GM21360 (cell line): ENCODE results near the gene SLC31A1.

ENCODE experiments used
- ATAC-seq: cut with Tn5 transposase; IDR thresholded peaks from one replicate; pipeline ENCODE4 v1.9.1; 2021; ENCODE audit warnings: mild to moderate bottlenecking, moderate library complexity; ENCODE audit not compliant: unreplicated experiment

Gene SLC31A1

DNA sequence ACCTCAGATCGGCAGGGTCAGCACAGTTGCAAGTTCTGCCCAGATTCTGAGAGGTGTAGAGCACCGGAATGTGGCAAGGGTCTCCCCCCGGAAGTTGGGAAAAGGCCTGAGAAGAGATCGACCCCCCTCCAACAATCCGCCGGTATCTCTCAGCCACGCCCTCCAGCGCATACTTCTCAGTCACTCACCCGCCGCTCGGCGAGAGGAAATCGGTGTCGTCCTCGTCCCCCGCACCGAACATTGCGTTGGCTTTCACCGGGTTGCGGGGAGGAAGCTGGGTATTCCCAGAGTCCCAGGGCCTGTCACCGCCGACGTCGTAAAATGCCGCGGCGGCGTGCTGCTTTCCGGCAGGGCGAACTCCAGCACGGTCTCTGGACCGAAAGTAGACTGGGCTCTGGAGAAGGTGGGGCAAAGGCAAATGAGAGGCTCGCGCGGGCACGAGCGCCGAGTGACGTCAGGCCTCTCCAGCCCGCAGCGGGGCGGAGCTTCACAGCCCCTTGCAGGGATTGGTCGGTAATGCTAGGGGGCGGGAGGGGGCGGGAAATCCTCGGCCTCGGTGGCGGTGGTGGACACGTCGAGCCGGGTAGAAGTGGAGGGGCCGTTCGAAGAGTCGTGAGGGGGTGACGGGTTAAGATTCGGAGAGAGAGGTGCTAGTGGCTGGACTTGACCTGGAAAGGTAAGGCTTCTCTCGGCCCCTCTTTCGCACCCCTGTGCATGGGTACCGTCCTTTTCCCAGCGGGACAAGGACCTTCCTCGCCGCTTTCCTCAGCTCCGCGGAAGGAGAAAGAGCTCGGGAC is at the start of gene SLC31A1, which contains the start of gene FKBP15:
Gene SLC31A1 (plus strand): TSS at position 542 of the 797 bp plus-strand sequence. CDS start 34,605 bp downstream, outside the sequence.
Gene FKBP15 (minus strand): TSS at position 275 of the 797 bp plus-strand sequence. CDS start 34 bp downstream, at position 241.
- ATAC-seq, result peak; percentile 76

DNA sequence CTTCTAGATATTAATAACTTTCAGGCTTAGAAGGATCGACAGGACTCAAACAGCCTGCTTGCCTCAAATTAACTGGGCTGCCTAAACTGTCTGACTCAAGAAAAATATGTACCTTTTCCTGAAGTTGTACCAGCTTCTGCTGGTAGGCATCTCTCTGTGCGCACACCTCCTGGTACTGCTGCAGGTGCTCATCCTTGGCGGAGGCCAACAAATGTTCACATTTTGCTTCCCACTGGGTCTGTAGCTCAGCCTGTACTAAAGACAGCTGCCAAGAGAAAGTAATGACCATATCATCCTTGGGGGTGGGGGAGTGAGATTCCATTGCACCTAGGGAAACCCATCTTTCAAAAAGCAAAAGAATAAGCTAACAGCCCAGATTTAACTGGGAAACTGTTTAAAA is 48.0 kb upstream of the SLC31A1 start:
- ATAC-seq, result no peak

GRCh38 chr9:113176803-113177202 is 44.5 kb upstream of the SLC31A1 start:
- ATAC-seq, result no peak

GRCh38 chr9:113177251-113177650 is 44.1 kb upstream of the SLC31A1 start:
- no peak for ATAC-seq

DNA sequence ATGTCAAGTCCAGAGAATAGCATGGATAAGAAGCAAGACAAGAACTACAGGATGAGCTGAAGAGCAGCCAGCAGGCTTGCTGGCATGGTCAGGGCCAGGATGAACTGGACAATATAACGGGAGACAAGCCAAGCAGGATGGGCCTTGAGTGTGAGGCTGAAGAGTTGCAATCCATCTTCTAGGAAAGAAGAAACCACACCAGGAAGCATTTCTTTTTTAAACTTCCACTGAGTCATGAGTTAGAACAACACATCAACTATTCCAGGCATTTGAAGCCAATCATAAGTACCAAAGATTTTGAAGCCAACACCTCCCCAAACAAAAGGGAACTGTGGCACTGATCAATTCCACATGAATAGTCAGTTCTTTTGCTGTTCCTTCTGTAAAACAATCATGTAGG is 43.3 kb upstream of the SLC31A1 start:
- ATAC-seq, result no peak

DNA sequence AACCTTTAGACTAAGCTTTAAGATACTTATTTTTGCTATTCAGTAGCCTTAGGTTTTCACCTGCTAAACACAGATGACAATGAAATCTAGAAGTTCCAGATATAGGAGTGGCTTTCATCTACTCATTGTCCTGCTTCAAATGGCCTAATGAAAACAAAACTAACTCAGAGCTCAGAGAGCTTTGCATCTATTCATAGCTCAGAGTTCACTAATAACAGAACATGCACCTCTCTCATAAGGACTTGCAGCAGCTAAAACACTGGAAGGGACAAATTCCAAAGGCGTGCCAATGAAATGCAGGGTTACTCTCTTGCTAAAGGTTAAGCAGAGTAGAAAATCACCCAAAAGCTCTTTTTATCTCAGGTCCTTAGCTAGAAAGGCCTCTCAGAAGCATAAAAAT is 41.5 kb upstream of the SLC31A1 start:
- ATAC-seq, result peak; percentile 57

DNA sequence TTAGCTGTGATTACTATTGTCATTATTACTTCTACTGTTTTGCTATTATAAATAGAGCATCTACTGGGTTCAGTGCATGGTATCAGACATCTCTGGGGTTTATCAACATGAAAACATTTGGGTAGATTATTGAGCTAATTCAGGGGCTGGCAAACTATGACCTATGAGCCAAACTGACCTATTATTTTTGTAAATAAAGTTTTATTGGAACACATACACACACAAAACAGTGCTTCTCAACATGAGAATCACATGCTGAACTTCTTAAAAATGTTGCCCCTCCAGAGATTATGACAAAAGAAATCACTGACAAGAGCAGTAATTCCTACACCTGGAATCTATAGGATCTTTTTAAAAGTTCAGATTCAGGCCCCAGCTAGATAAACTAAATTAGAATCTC is 40.2 kb upstream of the SLC31A1 start:
- no peak for ATAC-seq

GRCh38 chr9:113183956-113184488 is 37.3 kb upstream of the SLC31A1 start:
- ATAC-seq, result no peak

GRCh38 chr9:113184539-113184938 is 36.8 kb upstream of the SLC31A1 start:
- no peak for ATAC-seq

DNA sequence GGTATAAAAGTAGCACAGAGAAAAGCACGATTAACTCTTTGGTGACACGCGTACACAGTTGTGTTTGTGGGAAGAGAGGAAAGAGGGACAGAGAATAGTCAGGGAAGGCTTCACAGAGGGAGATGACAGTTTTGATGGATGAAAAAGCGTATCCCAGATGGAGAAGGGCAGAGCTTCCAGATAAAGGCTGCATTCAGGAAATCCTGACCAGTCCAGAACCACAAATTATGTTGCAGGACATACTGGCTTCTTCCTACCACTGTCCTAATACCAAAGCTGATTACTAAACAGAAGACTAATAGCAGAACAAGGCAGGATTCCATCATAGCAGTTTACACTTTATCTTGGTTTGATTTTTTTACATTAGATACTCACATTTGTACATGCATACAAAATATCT is 36.1 kb upstream of the SLC31A1 start:
- no peak for ATAC-seq

DNA sequence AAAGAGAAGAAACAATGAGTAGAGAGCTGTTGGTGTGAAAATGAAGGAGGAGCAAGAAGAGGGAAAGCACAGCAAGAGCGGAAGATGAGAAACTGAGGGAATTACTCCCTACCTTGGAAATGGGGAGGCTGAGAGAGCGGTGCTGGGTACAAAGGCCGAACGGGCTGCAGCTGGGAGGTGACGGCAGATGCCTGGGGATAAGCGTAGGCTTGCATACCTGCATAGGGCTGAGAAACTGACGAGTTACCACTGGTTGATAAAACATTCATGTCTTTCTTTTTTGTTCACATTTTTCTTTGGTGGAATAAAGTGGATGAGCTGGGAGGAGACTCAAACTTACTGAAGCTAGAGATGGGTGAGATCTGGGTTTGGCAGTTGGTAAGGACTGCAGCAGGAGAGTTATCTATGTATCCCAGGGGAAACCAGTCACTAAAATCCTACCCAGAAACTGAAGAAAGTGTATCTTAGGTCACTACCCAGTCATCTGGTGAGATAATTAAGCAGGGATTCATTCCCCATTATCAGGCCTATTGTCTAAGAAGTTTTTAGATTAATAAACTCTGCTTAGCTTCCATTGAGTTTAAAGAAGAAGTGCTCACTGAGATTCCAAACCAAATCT is 35.1 kb upstream of the SLC31A1 start:
- no peak for ATAC-seq

DNA sequence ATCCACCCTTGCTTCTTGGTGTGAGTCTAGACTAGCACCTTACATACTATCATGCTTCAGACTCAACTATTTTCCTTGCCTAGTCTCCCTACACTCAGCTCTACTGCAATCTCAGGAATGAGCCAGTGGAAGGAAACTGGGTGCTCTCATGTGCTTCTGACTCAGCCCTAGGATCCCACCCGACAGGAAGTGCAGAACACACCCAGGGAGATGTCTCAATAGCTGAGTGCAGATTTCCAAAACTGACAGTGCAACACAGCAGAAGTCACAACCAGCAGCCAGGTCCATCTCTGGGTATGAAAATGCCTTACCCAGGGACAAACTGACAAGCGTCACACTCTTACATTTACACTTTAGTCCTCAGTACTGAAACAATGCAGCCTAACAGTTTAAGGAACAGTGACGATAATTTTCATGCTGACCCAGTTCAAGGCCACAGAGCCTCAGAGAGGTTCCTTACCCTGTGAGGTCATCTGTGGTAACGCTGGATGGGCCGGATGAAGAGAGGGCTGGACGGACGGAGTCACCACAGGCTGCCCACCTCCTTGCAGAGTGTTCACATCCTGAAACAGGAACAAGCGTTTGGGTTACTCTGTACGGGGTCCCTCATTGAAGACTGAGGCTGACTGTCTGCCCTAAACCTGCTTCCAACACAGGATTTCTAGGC is 33.3 kb upstream of the SLC31A1 start:
- ATAC-seq, result no peak

GRCh38 chr9:113192455-113192854 is 28.9 kb upstream of the SLC31A1 start:
- no peak for ATAC-seq

GRCh38 chr9:113199683-113200329 is 21.5 kb upstream of the SLC31A1 start:
- ATAC-seq, result no peak

- ATAC-seq, result no peak
Measured at GRCh38 chr9:113205432-113205831, 15.9 kb upstream of the SLC31A1 start.

GRCh38 chr9:113205861-113206260 is 15.5 kb upstream of the SLC31A1 start:
- no peak for ATAC-seq

GRCh38 chr9:113210815-113211214 is 10.5 kb upstream of the SLC31A1 start:
- ATAC-seq, result no peak

GRCh38 chr9:113215132-113215531 is 6.2 kb upstream of the SLC31A1 start:
- ATAC-seq, result no peak

DNA sequence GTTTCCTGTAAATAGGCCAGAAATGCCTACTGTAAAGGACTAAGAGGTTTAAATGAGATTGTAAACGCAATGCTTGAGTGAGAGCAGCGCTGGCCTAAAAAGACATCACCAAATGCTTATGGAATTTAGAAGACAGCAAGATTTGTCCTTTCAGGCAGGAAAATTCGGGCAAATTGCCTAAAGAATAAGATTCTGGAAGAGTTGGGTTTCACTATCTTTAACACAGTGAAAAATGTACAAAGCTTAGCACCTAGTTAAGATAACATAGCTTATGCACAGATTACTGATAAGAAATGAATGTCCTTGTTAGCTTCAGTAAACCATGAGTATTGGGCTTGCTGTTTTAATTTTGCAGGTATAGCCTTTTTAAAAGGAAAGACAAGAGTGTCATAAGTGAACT is 4.9 kb upstream of the SLC31A1 start:
- ATAC-seq, result no peak

DNA sequence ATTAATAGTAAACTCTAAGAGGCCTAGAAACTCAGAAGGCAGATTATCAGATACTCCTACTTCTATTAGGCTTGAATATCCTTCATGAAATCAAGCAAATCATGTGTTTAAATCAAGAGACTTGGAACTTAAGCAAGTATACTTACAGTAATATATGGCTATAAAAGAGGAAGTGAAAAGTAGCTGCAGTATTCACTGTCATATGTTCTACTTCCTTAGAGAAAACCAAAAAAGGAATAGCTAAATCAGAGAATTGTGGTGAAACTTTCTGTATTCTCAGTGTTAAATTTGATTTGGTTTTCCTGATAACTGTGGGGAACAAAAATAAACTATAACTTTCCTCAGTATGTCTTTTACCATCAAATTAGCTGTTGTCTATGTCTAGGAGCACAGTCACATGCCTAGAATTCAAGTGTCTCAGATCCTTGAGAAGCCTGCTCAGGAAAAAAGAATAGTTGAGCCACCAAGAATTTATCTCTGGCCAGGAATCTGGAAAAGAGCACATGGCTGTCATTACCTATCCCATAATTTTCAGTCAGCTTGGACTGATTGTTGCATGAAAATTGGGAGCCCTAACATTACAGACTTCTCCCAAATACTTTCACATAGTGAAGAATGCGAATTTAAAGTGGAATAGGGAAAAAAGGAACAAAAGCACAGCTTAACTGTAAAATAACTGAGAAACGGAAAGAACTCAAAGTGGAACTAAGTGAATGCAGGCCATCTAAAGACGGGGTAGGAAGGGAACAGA is 2.0 kb upstream of the SLC31A1 start:
- ATAC-seq, result peak; percentile 35
